ENCODE data around the gene RIMS4. TPM values are rescaled to one million over a fixed set of nuclear protein-coding genes. Genes with fewer than 3 reads are reported as not detected.

RIMS4 gene
- total RNA-seq, 1 donor from 2014 or later = 5.3 TPM

GRCh38 chr20:44772636-44773035, 37.7 kb downstream of the RIMS4 start:
- H3K27me3 Mint-ChIP-seq (ENCODE audit: insufficient read depth, low read depth) = peaks cover 10% of the 10 kb centered on the region
- H3K79me2 ChIP-seq (ENCODE audit: low read depth) = no peaks in the 10 kb centered on the region
- no peaks in the 10 kb centered on the region for H3F3A ChIP-seq (ENCODE audit: low read depth)
- H3K27me3 ChIP-seq = peaks cover 4% of the 10 kb centered on the region
- H3K36me3 ChIP-seq = no peaks in the 10 kb centered on the region
- H2AFZ ChIP-seq (replicated peaks) = no peak overlapping the region
- H3K9me3 ChIP-seq (ENCODE audit: low read depth) = no peaks in the 10 kb centered on the region
- no peak overlapping the region for H3K27ac ChIP-seq
- no peaks in the 10 kb centered on the region for H3K9me3 Mint-ChIP-seq
- no peak overlapping the region for H3K9ac ChIP-seq
- no peak for DNase-seq (ENCODE audit: low spot score)
- H3K4me1 Mint-ChIP-seq = peaks cover 13% of the 10 kb centered on the region
- H3K4me2 ChIP-seq = no peak overlapping the region
- H3K4me1 ChIP-seq = no peaks in the 10 kb centered on the region
- H3K4me3 ChIP-seq = no peak overlapping the region
- no peak overlapping the region for H3K27ac Mint-ChIP-seq
- no peak overlapping the region for H3K4me3 Mint-ChIP-seq
- H4K20me1 ChIP-seq (ENCODE audit: low read depth) = peaks cover 18% of the 10 kb centered on the region
- no peak for TF ChIP-seq EZH2phosphoT487 (IDR thresholded peaks at IDR 0.05)
- no peak for TF ChIP-seq CTCF (IDR thresholded peaks at IDR 0.05)
- no peak for TF ChIP-seq EZH2 (IDR thresholded peaks at IDR 0.05)
- H3K36me3 Mint-ChIP-seq = no peaks in the 10 kb centered on the region

GRCh38 chr20:44771172-44771535, 39.2 kb downstream of the RIMS4 start:
- Histone ChIP-seq H3K9ac (no peak overlapping the region), H3F3A (ENCODE audit: low read depth) (no peaks in the 10 kb centered on the region), H3K79me2 (ENCODE audit: low read depth) (no peaks in the 10 kb centered on the region), H3K27me3 (no peaks in the 10 kb centered on the region), H3K27ac (no peak overlapping the region), H3K4me2 (no peak overlapping the region), H3K4me3 (no peak overlapping the region), H2AFZ (replicated peaks) (no peak overlapping the region), H4K20me1 (ENCODE audit: low read depth) (peaks cover 4% of the 10 kb centered on the region), H3K9me3 (ENCODE audit: low read depth) (no peaks in the 10 kb centered on the region), H3K36me3 (no peaks in the 10 kb centered on the region), H3K4me1 (no peaks in the 10 kb centered on the region)
- no peak for DNase-seq (ENCODE audit: low spot score)
- Mint-ChIP-seq H3K4me1 (peaks cover 13% of the 10 kb centered on the region), H3K27ac (no peak overlapping the region), H3K4me3 (no peak overlapping the region), H3K9me3 (no peaks in the 10 kb centered on the region), H3K36me3 (no peaks in the 10 kb centered on the region), H3K27me3 (ENCODE audit: insufficient read depth, low read depth) (peaks cover 9% of the 10 kb centered on the region)
- TF ChIP-seq CTCF (IDR thresholded peaks at IDR 0.05) (no peak), EZH2 (IDR thresholded peaks at IDR 0.05) (no peak)

DNA sequence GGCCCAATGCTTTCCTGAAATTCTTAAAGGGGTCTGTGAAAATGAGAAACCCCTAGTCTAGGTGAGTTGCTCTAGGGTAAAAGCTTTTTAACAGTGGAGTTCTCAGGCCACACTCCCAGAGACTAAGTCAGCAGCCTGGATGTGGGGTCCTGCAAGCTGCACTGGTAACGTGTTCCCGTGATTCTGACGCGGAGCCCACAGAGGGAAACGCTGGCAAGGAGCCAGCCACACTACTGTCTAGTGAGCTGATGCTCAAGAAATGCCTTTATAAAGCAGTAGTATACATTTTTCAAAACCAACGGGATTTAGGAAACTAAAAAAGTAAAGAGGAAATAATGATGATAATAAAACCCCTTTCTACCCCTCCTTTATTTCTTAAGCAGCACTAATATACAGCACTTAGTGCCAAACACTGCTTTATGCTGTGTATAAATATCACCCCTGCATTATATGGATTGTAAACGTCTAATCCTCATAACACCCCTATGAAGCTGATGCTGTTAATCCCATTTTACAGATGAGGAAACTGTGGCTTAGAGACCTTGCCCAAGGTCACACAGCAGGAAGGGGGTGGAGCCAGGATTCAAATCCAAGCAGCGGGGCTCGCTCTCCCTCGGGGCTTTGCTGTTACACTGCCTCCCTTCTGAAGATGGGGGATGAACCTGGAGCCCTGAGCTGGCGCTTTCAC, 39.7 kb downstream of the RIMS4 start:
- H3K9ac ChIP-seq = no peak overlapping the region
- no peaks in the 10 kb centered on the region for H3K36me3 ChIP-seq
- no peak overlapping the region for H2AFZ ChIP-seq (replicated peaks)
- peaks cover 16% of the 10 kb centered on the region for H3K4me1 Mint-ChIP-seq
- H3K4me3 Mint-ChIP-seq = no peak overlapping the region
- no peak overlapping the region for H3K27ac Mint-ChIP-seq
- no peaks in the 10 kb centered on the region for H3K4me1 ChIP-seq
- no peaks in the 10 kb centered on the region for H3K9me3 Mint-ChIP-seq
- no peak for DNase-seq (ENCODE audit: low spot score)
- peaks cover 5% of the 10 kb centered on the region for H4K20me1 ChIP-seq (ENCODE audit: low read depth)
- no peak overlapping the region for H3K4me2 ChIP-seq
- H3K79me2 ChIP-seq (ENCODE audit: low read depth) = no peaks in the 10 kb centered on the region
- H3K9me3 ChIP-seq (ENCODE audit: low read depth) = no peaks in the 10 kb centered on the region
- no peaks in the 10 kb centered on the region for H3F3A ChIP-seq (ENCODE audit: low read depth)
- no peak for TF ChIP-seq EZH2 (IDR thresholded peaks at IDR 0.05)
- no peak for TF ChIP-seq EZH2phosphoT487 (IDR thresholded peaks at IDR 0.05)
- no peak for TF ChIP-seq CTCF (IDR thresholded peaks at IDR 0.05)
- no peak overlapping the region for H3K4me3 ChIP-seq
- no peaks in the 10 kb centered on the region for H3K27me3 ChIP-seq
- no peaks in the 10 kb centered on the region for H3K36me3 Mint-ChIP-seq
- no peak overlapping the region for H3K27ac ChIP-seq
- peaks cover 13% of the 10 kb centered on the region for H3K27me3 Mint-ChIP-seq (ENCODE audit: insufficient read depth, low read depth)

All from neural progenitor cell (in vitro differentiated cells).